Rectal smooth muscle tissue (tissue), 1 donor: ENCODE measurements around the gene LRIG1.

Experiments
- H3K27ac ChIP-seq: one replicate; pipeline ENCODE4 v1.7.0; 2013; ENCODE audit warnings: low read depth, low read length, inconsistent platforms
- H3K27me3 ChIP-seq: one replicate; pipeline ENCODE4 v1.7.0; 2013; ENCODE audit warnings: low read length; ENCODE audit not compliant: control insufficient read depth, insufficient read depth
- H3K36me3 ChIP-seq: one replicate; pipeline ENCODE4 v1.7.0; 2013; ENCODE audit warnings: low read length; ENCODE audit not compliant: control insufficient read depth, insufficient read depth
- H3K4me1 ChIP-seq: one replicate; pipeline ENCODE4 v1.7.0; 2013; ENCODE audit warnings: low read length; ENCODE audit not compliant: control insufficient read depth, insufficient read depth
- H3K4me3 ChIP-seq: one replicate; pipeline ENCODE4 v1.7.0; 2013; ENCODE audit warnings: low read length
- H3K9ac ChIP-seq: one replicate; pipeline ENCODE4 v1.7.0; 2013; ENCODE audit warnings: low read length

LRIG1 gene

GRCh38 chr3:66527246-66527645 lies 26.4 kb upstream of the LRIG1 start:
- Histone ChIP-seq H3K4me3 (no peak overlapping the region), H3K9ac (no peak overlapping the region), H3K36me3 (no peaks in the 10 kb centered on the region), H3K27ac (no peak overlapping the region), H3K27me3 (no peaks in the 10 kb centered on the region), H3K4me1 (no peaks in the 10 kb centered on the region)

GRCh38 chr3:66525771-66526170 lies 24.9 kb upstream of the LRIG1 start:
- Histone ChIP-seq H3K4me3 (no peak overlapping the region), H3K36me3 (no peaks in the 10 kb centered on the region), H3K4me1 (no peaks in the 10 kb centered on the region), H3K9ac (no peak overlapping the region), H3K27me3 (no peaks in the 10 kb centered on the region), H3K27ac (no peak overlapping the region)

- Histone ChIP-seq H3K27ac (no peak overlapping the region), H3K36me3 (no peaks in the 10 kb centered on the region), H3K4me3 (no peak overlapping the region), H3K27me3 (no peaks in the 10 kb centered on the region), H3K9ac (no peak overlapping the region), H3K4me1 (no peaks in the 10 kb centered on the region)
Observed at GRCh38 chr3:66520724-66521123, 19.9 kb upstream of the LRIG1 start.

DNA sequence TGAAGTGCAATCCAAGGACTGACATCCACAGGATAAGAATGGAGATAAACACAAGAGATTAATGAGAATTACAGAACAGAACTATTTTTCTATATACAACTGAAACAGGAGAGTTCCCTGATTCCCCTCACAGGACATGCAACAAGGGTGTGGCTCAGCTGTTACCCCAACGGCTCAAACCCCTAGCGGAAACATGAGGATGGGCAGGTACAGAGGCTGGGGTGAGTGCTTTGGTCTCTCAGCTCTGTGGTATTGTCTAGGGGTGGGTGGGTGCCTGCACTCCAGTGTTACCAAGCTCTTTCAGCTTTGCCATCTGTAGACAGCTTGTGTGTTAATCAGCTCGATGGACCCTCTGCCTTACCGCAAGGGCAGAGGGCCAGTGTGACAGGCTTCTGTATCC lies 17.8 kb upstream of the LRIG1 start:
- Histone ChIP-seq H3K36me3 (no peaks in the 10 kb centered on the region), H3K27me3 (no peaks in the 10 kb centered on the region), H3K4me1 (no peaks in the 10 kb centered on the region), H3K4me3 (no peak overlapping the region), H3K9ac (no peak overlapping the region), H3K27ac (no peak overlapping the region)

- no peak overlapping the region for H3K9ac ChIP-seq
- H3K4me3 ChIP-seq: no peak overlapping the region
- H3K4me1 ChIP-seq: no peaks in the 10 kb centered on the region
Observed at GRCh38 chr3:66518126-66518525, 17.3 kb upstream of the LRIG1 start.

GRCh38 chr3:66517241-66517640 lies 16.4 kb upstream of the LRIG1 start:
- no peak overlapping the region for H3K4me3 ChIP-seq
- H3K27ac ChIP-seq: no peak overlapping the region
- no peaks in the 10 kb centered on the region for H3K27me3 ChIP-seq
- no peak overlapping the region for H3K9ac ChIP-seq
- H3K4me1 ChIP-seq: no peaks in the 10 kb centered on the region
- H3K36me3 ChIP-seq: no peaks in the 10 kb centered on the region

More at GRCh38 chr3:66518126-66518525, 17.3 kb upstream of the LRIG1 start:
- Histone ChIP-seq H3K36me3 (no peaks in the 10 kb centered on the region), H3K27ac (no peak overlapping the region), H3K27me3 (no peaks in the 10 kb centered on the region)

GRCh38 chr3:66508461-66508860 lies 7.6 kb upstream of the LRIG1 start:
- Histone ChIP-seq H3K27ac (no peak overlapping the region), H3K4me3 (no peak overlapping the region), H3K36me3 (no peaks in the 10 kb centered on the region), H3K4me1 (peaks cover 2% of the 10 kb centered on the region), H3K27me3 (no peaks in the 10 kb centered on the region), H3K9ac (no peak overlapping the region)

GRCh38 chr3:66507423-66508260 lies 6.8 kb upstream of the LRIG1 start:
- H3K27me3 ChIP-seq: no peaks in the 10 kb centered on the region
- H3K36me3 ChIP-seq: no peaks in the 10 kb centered on the region
- peaks cover 2% of the 10 kb centered on the region for H3K4me1 ChIP-seq
- no peak overlapping the region for H3K9ac ChIP-seq
- no peak overlapping the region for H3K4me3 ChIP-seq
- H3K27ac ChIP-seq: no peak overlapping the region

DNA sequence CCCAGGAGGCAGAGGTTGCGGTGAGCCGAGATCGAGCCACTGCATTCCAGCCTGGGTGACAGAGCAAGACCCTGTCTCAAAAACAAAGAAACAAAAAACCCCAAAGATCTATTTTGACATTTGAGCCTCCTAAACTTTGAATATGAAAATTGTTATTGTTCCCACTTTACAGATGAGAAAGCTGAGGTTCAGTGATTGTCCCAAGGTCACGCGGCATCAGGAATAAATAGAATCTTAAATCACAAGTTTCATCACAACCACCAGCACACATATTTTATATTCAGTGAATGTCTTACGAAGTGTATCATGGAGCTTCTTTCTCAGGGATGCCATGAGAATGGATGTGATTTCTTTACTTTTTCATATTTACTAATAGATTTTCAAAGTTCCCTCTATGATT lies 5.3 kb upstream of the LRIG1 start:
- no peak overlapping the region for H3K27ac ChIP-seq
- H3K4me1 ChIP-seq: peaks cover 6% of the 10 kb centered on the region
- H3K4me3 ChIP-seq: no peak overlapping the region
- no peaks in the 10 kb centered on the region for H3K36me3 ChIP-seq
- no peak overlapping the region for H3K9ac ChIP-seq
- no peaks in the 10 kb centered on the region for H3K27me3 ChIP-seq

DNA sequence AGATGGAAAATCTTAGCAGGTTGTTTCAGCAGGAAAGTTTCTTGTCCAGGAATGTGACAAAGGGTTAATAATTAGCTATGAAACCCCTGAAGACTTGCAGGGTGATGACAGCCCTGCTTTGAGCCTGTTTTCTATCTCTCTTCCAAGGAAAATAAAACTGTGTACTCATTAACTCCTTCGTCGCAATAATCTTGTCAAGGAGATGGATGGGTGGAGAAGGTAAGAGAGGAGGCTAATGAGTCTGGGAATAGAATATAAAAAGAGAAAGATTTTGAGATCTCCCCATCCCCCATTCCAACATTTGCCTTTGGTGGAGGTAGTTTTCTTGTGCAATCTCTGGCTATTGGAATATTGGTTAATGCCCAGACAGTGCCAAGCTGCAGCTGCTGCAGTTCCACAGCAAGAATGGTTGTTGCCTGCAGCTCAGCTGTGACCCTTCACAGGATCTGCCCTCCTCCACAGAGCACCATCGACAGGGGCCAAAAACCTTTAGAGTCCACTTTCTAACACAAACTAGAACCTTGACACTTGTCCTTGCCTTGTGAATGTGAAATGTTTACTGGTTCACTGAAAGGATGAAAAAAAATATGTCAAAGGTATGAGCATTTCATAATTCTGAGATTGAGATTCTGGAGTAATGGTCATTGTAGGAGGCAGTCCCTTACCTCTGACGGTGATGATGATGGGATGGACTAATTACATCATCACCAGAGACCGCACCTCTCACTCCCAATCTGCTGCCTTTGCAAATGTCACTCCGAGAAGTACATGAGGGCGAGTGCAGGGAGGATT lies 4.2 kb upstream of the LRIG1 start:
- Histone ChIP-seq H3K27me3 (no peaks in the 10 kb centered on the region), H3K36me3 (no peaks in the 10 kb centered on the region), H3K4me3 (no peak overlapping the region), H3K27ac (no peak overlapping the region), H3K4me1 (peaks cover 6% of the 10 kb centered on the region), H3K9ac (no peak overlapping the region)

GRCh38 chr3:66502981-66503380 lies 2.2 kb upstream of the LRIG1 start:
- Histone ChIP-seq H3K4me1 (peaks cover 9% of the 10 kb centered on the region), H3K4me3 (no peak overlapping the region), H3K9ac (no peak overlapping the region), H3K27ac (no peak overlapping the region), H3K27me3 (no peaks in the 10 kb centered on the region), H3K36me3 (no peaks in the 10 kb centered on the region)

- H3K36me3 ChIP-seq: no peaks in the 10 kb centered on the region
- H3K4me1 ChIP-seq: peaks cover 10% of the 10 kb centered on the region
- no peaks in the 10 kb centered on the region for H3K27me3 ChIP-seq
- no peak overlapping the region for H3K9ac ChIP-seq
- H3K27ac ChIP-seq: no peak overlapping the region
- no peak overlapping the region for H3K4me3 ChIP-seq
Observed at GRCh38 chr3:66502245-66502874, 1.5 kb upstream of the LRIG1 start.
